HepG2 (cell line): ENCODE data around the gene ATAD3C. TPM values are rescaled to one million over a fixed set of nuclear protein-coding genes. Genes with fewer than 3 reads are reported as not detected.

ENCODE experiments used
- GATA4 ChIP-seq: sonication (generic); IDR thresholded peaks from 2 replicates; pipeline ENCODE4 v1.6.1; 2016; ENCODE audit warnings: antibody characterized with exemption, low read depth, borderline replicate concordance
- HBP1 ChIP-seq: IDR thresholded peaks from 2 replicates; pipeline ENCODE4 v1.6.1; 2016; ENCODE audit warnings: low read depth, control low read depth
- HOXA5 ChIP-seq: sonication (generic); formaldehyde crosslinking; IDR thresholded peaks from 2 replicates; pipeline ENCODE4 v1.4.0; 2020; ENCODE audit warnings: missing genetic modification reagents
- KLF11 ChIP-seq: IDR thresholded peaks from 2 replicates; pipeline ENCODE4 v1.6.1; 2016; ENCODE audit warnings: missing compliant biosample characterization
- NKX3-1 ChIP-seq: sonication (generic); formaldehyde crosslinking; IDR thresholded peaks from 2 replicates; pipeline ENCODE4 v1.5.0; 2020; ENCODE audit warnings: missing genetic modification reagents
- NONO ChIP-seq, 2 experiments: fragments of 450-650 bp in 1 of 2; sonication (generic) in 1 of 2; formaldehyde crosslinking in 1 of 2; IDR thresholded peaks in 1 of 2; conservative IDR thresholded peaks in 1 of 2; 2 replicates each; pipeline versions ENCODE4 v1.6.1 to v1.8.0; 2017 to 2022; ENCODE audit warnings: mild to moderate bottlenecking in 1 of 2, missing genetic modification reagents in 1 of 2, moderate library complexity in 1 of 2
- SCMH1 ChIP-seq: sonication (generic); formaldehyde crosslinking; IDR thresholded peaks from 2 replicates; pipeline ENCODE4 v1.9.0; 2021; ENCODE audit warnings: missing genetic modification reagents, mild to moderate bottlenecking, borderline replicate concordance
- SKI ChIP-seq: fragments of 450-650 bp; IDR thresholded peaks from one replicate; pipeline ENCODE4 v1.6.1; 2018; ENCODE audit warnings: mild to moderate bottlenecking; ENCODE audit not compliant: partially characterized antibody
- TP53 ChIP-seq: sonication (generic); formaldehyde crosslinking; conservative IDR thresholded peaks from 2 replicates; pipeline ENCODE4 v1.4.0; 2020; ENCODE audit warnings: missing genetic modification reagents
- TRIM24 ChIP-seq: sonication (generic); formaldehyde crosslinking; IDR thresholded peaks from 2 replicates; pipeline ENCODE4 v1.8.0; 2022; ENCODE audit warnings: mild to moderate bottlenecking, missing genetic modification reagents
- ZBTB37 ChIP-seq: sonication (generic); formaldehyde crosslinking; IDR thresholded peaks from 2 replicates; pipeline ENCODE4 v1.4.0; 2020; ENCODE audit warnings: mild to moderate bottlenecking, missing genetic modification reagents
- ZFP1 ChIP-seq: IDR thresholded peaks from 2 replicates; pipeline ENCODE4 v1.6.1; 2016
- ZMYM4 ChIP-seq: sonication (generic); formaldehyde crosslinking; IDR thresholded peaks from 2 replicates; pipeline ENCODE4 v1.8.1; 2023; ENCODE audit warnings: mild to moderate bottlenecking, missing genetic modification reagents
- ZNF253 ChIP-seq: sonication (generic); formaldehyde crosslinking; IDR thresholded peaks from 2 replicates; pipeline ENCODE4 v1.8.0; 2022; ENCODE audit warnings: mild to moderate bottlenecking, missing genetic modification reagents, borderline replicate concordance
- ZNF274 ChIP-seq: sonication (generic); formaldehyde crosslinking; IDR thresholded peaks from 2 replicates; pipeline ENCODE4 v1.5.1; 2020; ENCODE audit warnings: mild to moderate bottlenecking, missing genetic modification reagents
- ZNF660 ChIP-seq: sonication (generic); formaldehyde crosslinking; IDR thresholded peaks from 2 replicates; pipeline ENCODE4 v1.5.1; 2020; ENCODE audit warnings: mild to moderate bottlenecking, low read depth, missing genetic modification reagents, borderline replicate concordance
- ZNF878 ChIP-seq: sonication (generic); formaldehyde crosslinking; IDR thresholded peaks from 2 replicates; pipeline ENCODE4 v1.8.1; 2023; ENCODE audit warnings: mild to moderate bottlenecking, missing genetic modification reagents, moderate library complexity
- polyA plus RNA-seq, 8 experiments: library from polyadenylated mRNA; depleted of rRNA in 3 of 8; stranded (reverse) in 7 of 8; unstranded in 1 of 8; fragments of >200 nt; fragmentation: Illumina TruSeq in 4 of 8; extraction: Trizol in 4 of 8; gene quantifications; 2 replicates each; pipeline versions ENCODE4 v1.2.1 to v1.2.3, GENCODE V29; 2011 to 2016; ENCODE audit warnings: low read depth in 4 of 8, missing spikeins in 1 of 8, mixed read lengths in 1 of 8; ENCODE audit not compliant: insufficient read depth in 1 of 8
- total RNA-seq, 5 experiments: library from RNA; depleted of rRNA; stranded (reverse); fragments of >200 nt; fragmentation: Illumina TruSeq; extraction: Trizol; gene quantifications; 2 replicates each; pipeline ENCODE4 v1.2.3, GENCODE V29; 2016; ENCODE audit warnings: low read depth in 1 of 5
- TF ChIP-seq, protein P1 (sequence below): sonication (generic); formaldehyde crosslinking; conservative IDR thresholded peaks from 2 replicates; pipeline ENCODE4 v1.8.0; 2022; ENCODE audit warnings: low read depth, missing genetic modification reagents
- TF ChIP-seq, protein P2 (sequence below), 2 experiments: sonication (generic) in 1 of 2; formaldehyde crosslinking in 1 of 2; IDR thresholded peaks; 2 replicates each; pipeline versions ENCODE4 v1.5.1 to v1.6.1; 2011 to 2020; ENCODE audit warnings: borderline replicate concordance in 1 of 2, low read depth in 1 of 2, low read length in 1 of 2, mild to moderate bottlenecking in 1 of 2, missing genetic modification reagents in 1 of 2, moderate library complexity in 1 of 2
- TF ChIP-seq, protein P3 (sequence below): sonication (generic); formaldehyde crosslinking; IDR thresholded peaks from 2 replicates; pipeline ENCODE4 v1.8.1; 2023; ENCODE audit warnings: mild to moderate bottlenecking, inconsistent platforms, moderate library complexity, missing genetic modification reagents, borderline replicate concordance

The ATAD3C gene
- total and polyA plus RNA-seq, 2 of the 13 experiments (the other 11 are each of a cell fraction or from before 2014, with no cell fraction given) = 2.4 to 3.2 TPM

DNA sequence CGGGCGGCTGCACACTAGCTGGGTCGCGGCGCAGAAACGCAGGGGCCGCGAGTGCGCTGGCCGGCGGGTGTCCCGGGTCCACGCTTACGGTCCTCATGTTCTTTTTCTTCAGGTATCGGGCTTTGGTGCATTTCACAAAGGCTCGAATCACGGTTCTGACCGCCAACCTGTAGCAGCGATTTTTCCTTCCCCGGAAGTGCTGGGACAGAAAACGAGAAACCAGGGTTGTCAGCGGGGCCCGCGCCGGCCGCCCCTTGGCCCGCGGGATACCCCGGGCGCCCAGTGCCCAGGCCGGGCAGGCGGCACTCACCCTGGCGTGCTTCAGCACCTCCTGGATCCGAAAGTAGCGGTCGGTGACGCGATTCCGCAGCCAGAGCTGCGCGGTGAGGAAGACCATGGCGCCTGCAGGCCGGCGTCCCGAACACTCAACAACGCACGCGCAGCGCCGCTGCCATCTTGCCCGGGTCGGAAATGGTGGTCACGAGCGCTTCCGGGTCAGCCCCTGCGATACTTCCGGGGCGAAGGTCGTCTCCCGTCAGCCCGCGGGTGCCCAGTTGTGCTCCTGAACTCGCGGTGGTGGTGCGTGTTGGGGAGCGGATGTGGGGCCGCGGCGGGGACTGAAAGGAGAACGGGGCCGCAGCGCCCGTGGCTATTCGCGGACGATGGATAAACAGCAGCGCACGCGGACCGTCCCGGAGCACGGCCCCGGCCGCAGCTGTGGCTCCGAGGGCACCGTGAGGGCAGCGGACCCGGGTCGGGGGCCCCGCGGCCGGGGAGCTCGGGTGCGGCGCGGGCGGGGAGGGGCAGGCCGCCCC, 42.5 kb upstream of the ATAD3C start, which contains the start of gene MRPL20 (continued):
- TF ChIP-seq, protein P1, sequence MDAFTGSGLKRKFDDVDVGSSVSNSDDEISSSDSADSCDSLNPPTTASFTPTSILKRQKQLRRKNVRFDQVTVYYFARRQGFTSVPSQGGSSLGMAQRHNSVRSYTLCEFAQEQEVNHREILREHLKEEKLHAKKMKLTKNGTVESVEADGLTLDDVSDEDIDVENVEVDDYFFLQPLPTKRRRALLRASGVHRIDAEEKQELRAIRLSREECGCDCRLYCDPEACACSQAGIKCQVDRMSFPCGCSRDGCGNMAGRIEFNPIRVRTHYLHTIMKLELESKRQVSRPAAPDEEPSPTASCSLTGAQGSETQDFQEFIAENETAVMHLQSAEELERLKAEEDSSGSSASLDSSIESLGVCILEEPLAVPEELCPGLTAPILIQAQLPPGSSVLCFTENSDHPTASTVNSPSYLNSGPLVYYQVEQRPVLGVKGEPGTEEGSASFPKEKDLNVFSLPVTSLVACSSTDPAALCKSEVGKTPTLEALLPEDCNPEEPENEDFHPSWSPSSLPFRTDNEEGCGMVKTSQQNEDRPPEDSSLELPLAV = no peak
- TF ChIP-seq ZNF660 (no peak), SCMH1 (CRISPR knock-in tag) (no peak), TRIM24 (no peak), TP53 (no peak; the same call in 1 of the 2 replicates), ZFP1 (CRISPR knock-in tag) (no peak), KLF11 (CRISPR knock-in tag) (no peak; the same call in 1 of the 2 replicates), HBP1 (peak; percentile 89), ZNF253 (CRISPR knock-in tag) (no peak), ZNF878 (CRISPR knock-in tag) (0 out of 2 replicates have a peak, but pooled peaks have one; percentile 82), NKX3-1 (CRISPR knock-in tag) (peak; percentile 70; the same call in 1 of the 2 replicates), HOXA5 (CRISPR knock-in tag) (peak; percentile 86; the same call in 1 of the 2 replicates), ZMYM4 (peak; percentile 44; the same call in 1 of the 2 replicates), GATA4 (no peak; the same call in 1 of the 2 replicates), NONO (IDR thresholded peaks at IDR 0.05) (no peak), NONO (CRISPR knock-in tag; conservative IDR thresholded peaks at IDR 0.05) (peak; percentile 97), ZBTB37 (CRISPR knock-in tag) (no peak), ZNF274 (CRISPR knock-in tag) (peak; percentile 81), SKI (no peak)
- TF ChIP-seq, protein P2, sequence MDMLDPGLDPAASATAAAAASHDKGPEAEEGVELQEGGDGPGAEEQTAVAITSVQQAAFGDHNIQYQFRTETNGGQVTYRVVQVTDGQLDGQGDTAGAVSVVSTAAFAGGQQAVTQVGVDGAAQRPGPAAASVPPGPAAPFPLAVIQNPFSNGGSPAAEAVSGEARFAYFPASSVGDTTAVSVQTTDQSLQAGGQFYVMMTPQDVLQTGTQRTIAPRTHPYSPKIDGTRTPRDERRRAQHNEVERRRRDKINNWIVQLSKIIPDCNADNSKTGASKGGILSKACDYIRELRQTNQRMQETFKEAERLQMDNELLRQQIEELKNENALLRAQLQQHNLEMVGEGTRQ (IDR thresholded peaks at IDR 0.05; ENCODE audit: low read depth, low read length) = no peak
- TF ChIP-seq, protein P2 (CRISPR knock-in tag; IDR thresholded peaks at IDR 0.05; ENCODE audit: borderline replicate concordance) = no peak
- TF ChIP-seq, protein P3, sequence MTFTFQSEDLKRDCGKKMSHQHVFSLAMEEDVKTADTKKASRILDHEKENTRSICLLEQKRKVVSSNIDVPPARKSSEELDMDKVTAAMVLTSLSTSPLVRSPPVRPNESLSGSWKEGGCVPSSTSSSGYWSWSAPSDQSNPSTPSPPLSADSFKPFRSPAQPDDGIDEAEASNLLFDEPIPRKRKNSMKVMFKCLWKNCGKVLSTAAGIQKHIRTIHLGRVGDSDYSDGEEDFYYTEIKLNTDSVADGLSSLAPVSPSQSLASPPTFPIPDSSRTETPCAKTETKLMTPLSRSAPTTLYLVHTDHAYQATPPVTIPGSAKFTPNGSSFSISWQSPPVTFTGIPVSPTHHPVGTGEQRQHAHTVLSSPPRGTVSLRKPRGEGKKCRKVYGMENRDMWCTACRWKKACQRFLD (CRISPR knock-in tag) = no peak; the same call in 1 of the 2 replicates
